Neural cell (in vitro differentiated cells): ENCODE results near the gene KCNJ12.
"Not testable (repeated sequence)": the region's sequence is repeated elsewhere in the genome, so short reads cannot be mapped to it uniquely, and the experiment has no call there.

Experiments
- CTCF ChIP-seq: fragments of 450-650 bp; IDR thresholded peaks from 2 replicates; pipeline ENCODE4 v1.5.1; 2014; ENCODE audit warnings: antibody characterized with exemption, mild to moderate bottlenecking, moderate library complexity; ENCODE audit not compliant: poor library complexity, severe bottlenecking
- EZH2 ChIP-seq: fragments of 200-600, 300-800 bp; shearing (Covaris generic), sonication (generic); IDR thresholded peaks from 2 replicates; pipeline ENCODE4 v1.6.1; 2014; ENCODE audit warnings: antibody characterized with exemption, low read length, borderline replicate concordance, mild to moderate bottlenecking; ENCODE audit not compliant: insufficient read depth, poor library complexity, severe bottlenecking
- POLR2AphosphoS5 ChIP-seq: IDR thresholded peaks from 2 replicates; pipeline ENCODE4 v1.6.1; 2012
- RAD21 ChIP-seq: fragments of 450-650 bp; conservative IDR thresholded peaks from 2 replicates; pipeline ENCODE4 v1.6.1; 2014; ENCODE audit warnings: antibody characterized with exemption, mild to moderate bottlenecking, moderate library complexity
- REST ChIP-seq: IDR thresholded peaks from 2 replicates; pipeline ENCODE4 v1.6.1; 2012; ENCODE audit warnings: borderline replicate concordance
- TAF1 ChIP-seq: IDR thresholded peaks from 2 replicates; pipeline ENCODE4 v1.6.1; 2012; ENCODE audit warnings: low read depth

DNA sequence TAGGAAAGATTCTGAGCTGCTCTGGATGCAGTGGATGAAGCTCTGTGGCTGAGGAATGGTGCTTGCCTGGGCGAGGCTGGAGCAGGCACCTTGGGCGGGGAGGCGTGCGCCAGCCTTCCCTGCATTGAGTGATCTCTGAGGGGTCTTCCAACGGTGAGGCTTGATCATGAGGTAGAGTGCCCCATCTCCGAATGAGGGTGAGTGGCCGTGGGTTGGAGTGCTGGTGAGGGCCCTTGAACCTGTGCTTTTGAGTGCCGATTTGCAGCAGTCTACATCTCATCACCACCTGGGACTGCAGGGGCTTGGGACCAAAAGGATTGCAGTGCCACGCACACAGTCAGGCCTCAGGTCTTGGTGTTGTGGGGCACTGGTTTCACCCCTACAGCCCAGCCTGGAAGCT, 34.2 kb downstream of the KCNJ12 start:
- not testable (repeated sequence) for TF ChIP-seq EZH2, TAF1, CTCF, REST, POLR2AphosphoS5, RAD21
